MM.1S (cell line): Measurements from ENCODE around the gene SAGE1.
"Not testable (repeated sequence)": the region's sequence is repeated elsewhere in the genome, so short reads cannot be mapped to it uniquely, and the experiment has no call there.

Experiments
- DNase-seq: peaks from one replicate; pipeline ENCODE4 v3.0.0-alpha.2; 2015
- H2AFZ ChIP-seq: fragments of 300-600 bp; sonication (generic); 2 replicates; pipeline ENCODE4 v1.6.0; 2016; ENCODE audit warnings: antibody characterized with exemption, low read length
- H3F3A ChIP-seq: fragments of 300-600 bp; sonication (generic); 2 replicates; pipeline ENCODE4 v1.6.1; 2016; ENCODE audit warnings: mild to moderate bottlenecking, antibody characterized with exemption, low read length, moderate library complexity, mixed read lengths; ENCODE audit not compliant: insufficient read depth
- H3K27ac ChIP-seq: fragments of 300-600 bp; sonication (generic); 2 replicates; pipeline ENCODE4 v1.5.1; 2016; ENCODE audit warnings: mild to moderate bottlenecking, low read length
- H3K27me3 ChIP-seq: fragments of 300-600 bp; sonication (generic); replicated peaks from 2 replicates; pipeline ENCODE4 v1.6.0; 2016; ENCODE audit warnings: low read length; ENCODE audit not compliant: insufficient read depth
- H3K36me3 ChIP-seq: fragments of 300-600 bp; sonication (generic); replicated peaks from 2 replicates; pipeline ENCODE4 v1.6.1; 2016; ENCODE audit warnings: mild to moderate bottlenecking, low read length, mixed read lengths; ENCODE audit not compliant: insufficient read depth
- H3K4me1 ChIP-seq: fragments of 300-600 bp; sonication (generic); 2 replicates; pipeline ENCODE4 v1.6.1; 2016; ENCODE audit warnings: low read length, mixed read lengths
- H3K4me2 ChIP-seq: fragments of 300-600 bp; sonication (generic); 2 replicates; pipeline ENCODE4 v1.6.0; 2016; ENCODE audit warnings: low read depth, low read length
- H3K4me3 ChIP-seq: fragments of 300-600 bp; sonication (generic); 2 replicates; pipeline ENCODE4 v1.5.1; 2016; ENCODE audit warnings: low read length, mixed read lengths
- H3K79me2 ChIP-seq: fragments of 300-600 bp; sonication (generic); 2 replicates; pipeline ENCODE4 v1.6.1; 2016; ENCODE audit warnings: mixed run types, low read length, mixed read lengths
- H3K9ac ChIP-seq: fragments of 300-600 bp; sonication (generic); 2 replicates; pipeline ENCODE4 v1.6.1; 2016; ENCODE audit warnings: low read length, mixed read lengths
- H3K9me2 ChIP-seq: fragments of 300-600 bp; sonication (generic); replicated peaks from 2 replicates; pipeline ENCODE4 v1.6.1; 2016; ENCODE audit warnings: mild to moderate bottlenecking, low read length, mixed read lengths; ENCODE audit not compliant: insufficient read depth
- H3K9me3 ChIP-seq: fragments of 300-600 bp; sonication (generic); replicated peaks from 2 replicates; pipeline ENCODE4 v1.6.1; 2016; ENCODE audit warnings: mild to moderate bottlenecking, low read length, mixed read lengths; ENCODE audit not compliant: insufficient read depth
- H4K20me1 ChIP-seq: fragments of 300-600 bp; sonication (generic); 2 replicates; pipeline ENCODE4 v1.6.1; 2016; ENCODE audit warnings: mild to moderate bottlenecking, low read length, moderate library complexity, mixed read lengths; ENCODE audit not compliant: insufficient read depth
- EZH2 ChIP-seq: fragments of 300-600 bp; sonication (generic); optimal IDR thresholded peaks from 2 replicates; pipeline ENCODE3; 2017; ENCODE audit warnings: low read depth, mild to moderate bottlenecking, antibody characterized with exemption, low read length, mixed read lengths
- EZH2phosphoT487 ChIP-seq: fragments of 300-600 bp; sonication (generic); IDR thresholded peaks from 2 replicates; pipeline ENCODE4 v1.6.1; 2018; ENCODE audit warnings: antibody characterized with exemption, low read length
- TF ChIP-seq, protein P1 (sequence below): fragments of 300-600 bp; sonication (generic); IDR thresholded peaks from 2 replicates; pipeline ENCODE4 v1.5.1; 2016; ENCODE audit warnings: antibody characterized with exemption, low read length, mixed read lengths

Gene SAGE1

DNA sequence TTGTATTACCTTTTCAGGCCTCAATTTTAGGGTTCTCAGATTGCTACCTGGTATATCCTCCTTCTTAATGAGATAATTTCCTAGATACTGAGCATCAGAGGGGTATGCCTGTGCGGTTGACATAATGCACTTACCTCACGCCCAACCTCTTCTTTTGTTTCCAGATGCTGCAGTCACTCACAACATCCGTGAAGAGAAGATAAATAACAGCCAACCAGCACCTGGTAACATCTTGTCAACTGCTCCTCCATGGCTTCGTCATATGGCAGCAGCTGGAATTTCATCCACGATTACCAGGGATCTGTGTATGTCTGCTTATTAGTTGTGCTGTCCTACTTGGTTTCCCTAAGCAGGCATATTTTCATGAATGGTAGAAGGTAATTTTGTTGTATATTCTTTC lies 16.7 kb downstream of the SAGE1 start:
- Histone ChIP-seq H2AFZ (no peak overlapping the region), H3K79me2 (no peaks in the 10 kb centered on the region), H3F3A (no peaks in the 10 kb centered on the region), H4K20me1 (no peaks in the 10 kb centered on the region), H3K27me3 (no peaks in the 10 kb centered on the region), H3K36me3 (no peaks in the 10 kb centered on the region), H3K9me2 (no peaks in the 10 kb centered on the region), H3K27ac (no peak overlapping the region), H3K9ac (no peak overlapping the region), H3K4me1 (no peaks in the 10 kb centered on the region), H3K4me3 (no peak overlapping the region), H3K4me2 (no peak overlapping the region), H3K9me3 (no peaks in the 10 kb centered on the region)
- no peak for DNase-seq
- TF ChIP-seq, protein P1, sequence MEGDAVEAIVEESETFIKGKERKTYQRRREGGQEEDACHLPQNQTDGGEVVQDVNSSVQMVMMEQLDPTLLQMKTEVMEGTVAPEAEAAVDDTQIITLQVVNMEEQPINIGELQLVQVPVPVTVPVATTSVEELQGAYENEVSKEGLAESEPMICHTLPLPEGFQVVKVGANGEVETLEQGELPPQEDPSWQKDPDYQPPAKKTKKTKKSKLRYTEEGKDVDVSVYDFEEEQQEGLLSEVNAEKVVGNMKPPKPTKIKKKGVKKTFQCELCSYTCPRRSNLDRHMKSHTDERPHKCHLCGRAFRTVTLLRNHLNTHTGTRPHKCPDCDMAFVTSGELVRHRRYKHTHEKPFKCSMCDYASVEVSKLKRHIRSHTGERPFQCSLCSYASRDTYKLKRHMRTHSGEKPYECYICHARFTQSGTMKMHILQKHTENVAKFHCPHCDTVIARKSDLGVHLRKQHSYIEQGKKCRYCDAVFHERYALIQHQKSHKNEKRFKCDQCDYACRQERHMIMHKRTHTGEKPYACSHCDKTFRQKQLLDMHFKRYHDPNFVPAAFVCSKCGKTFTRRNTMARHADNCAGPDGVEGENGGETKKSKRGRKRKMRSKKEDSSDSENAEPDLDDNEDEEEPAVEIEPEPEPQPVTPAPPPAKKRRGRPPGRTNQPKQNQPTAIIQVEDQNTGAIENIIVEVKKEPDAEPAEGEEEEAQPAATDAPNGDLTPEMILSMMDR: no peak
- no peak for TF ChIP-seq EZH2
- no peak for TF ChIP-seq EZH2phosphoT487

DNA sequence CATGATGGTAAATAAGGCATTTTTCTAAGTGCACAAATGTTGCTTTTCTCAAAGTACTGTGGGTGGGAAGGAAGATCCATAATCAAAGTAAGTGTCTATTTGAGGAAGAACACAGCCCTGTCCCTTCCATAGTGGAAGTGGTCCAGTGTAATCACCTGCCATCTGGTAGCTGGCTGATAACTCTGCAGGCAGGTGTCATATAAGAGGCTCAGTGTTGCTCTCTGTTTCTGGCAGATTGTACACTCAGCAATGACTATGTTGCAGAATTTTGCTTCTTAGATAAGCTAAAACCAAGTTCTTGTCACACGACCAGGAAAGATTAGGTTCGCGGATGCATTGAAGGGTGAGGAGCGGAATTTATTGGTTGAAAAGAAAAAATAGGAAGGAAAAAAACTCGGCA lies 20.9 kb downstream of the SAGE1 start:
- H3K9me3 ChIP-seq: no peaks in the 10 kb centered on the region

GRCh38 chrX:135920516-135920915 lies 27.0 kb downstream of the SAGE1 start:
- not testable (repeated sequence) for H3K9me2 ChIP-seq, H3K27ac ChIP-seq, H3K9ac ChIP-seq, H4K20me1 ChIP-seq, H3K4me2 ChIP-seq, H3K4me3 ChIP-seq, H3K79me2 ChIP-seq, H3K36me3 ChIP-seq, H3K9me3 ChIP-seq, H3K4me1 ChIP-seq, DNase-seq, H3K27me3 ChIP-seq, H3F3A ChIP-seq, H2AFZ ChIP-seq

More for the DNA sequence above, 20.9 kb downstream of the SAGE1 start:
- Histone ChIP-seq H3F3A (no peaks in the 10 kb centered on the region), H3K27me3 (no peaks in the 10 kb centered on the region), H4K20me1 (no peaks in the 10 kb centered on the region), H3K9ac (no peak overlapping the region), H3K9me2 (no peaks in the 10 kb centered on the region), H2AFZ (no peak overlapping the region), H3K36me3 (no peaks in the 10 kb centered on the region), H3K79me2 (no peaks in the 10 kb centered on the region), H3K27ac (no peak overlapping the region), H3K4me2 (no peak overlapping the region), H3K4me3 (no peak overlapping the region), H3K4me1 (no peaks in the 10 kb centered on the region)
- TF ChIP-seq EZH2phosphoT487: no peak
- no peak for TF ChIP-seq EZH2
- TF ChIP-seq, protein P1: no peak
- DNase-seq: no peak

DNA sequence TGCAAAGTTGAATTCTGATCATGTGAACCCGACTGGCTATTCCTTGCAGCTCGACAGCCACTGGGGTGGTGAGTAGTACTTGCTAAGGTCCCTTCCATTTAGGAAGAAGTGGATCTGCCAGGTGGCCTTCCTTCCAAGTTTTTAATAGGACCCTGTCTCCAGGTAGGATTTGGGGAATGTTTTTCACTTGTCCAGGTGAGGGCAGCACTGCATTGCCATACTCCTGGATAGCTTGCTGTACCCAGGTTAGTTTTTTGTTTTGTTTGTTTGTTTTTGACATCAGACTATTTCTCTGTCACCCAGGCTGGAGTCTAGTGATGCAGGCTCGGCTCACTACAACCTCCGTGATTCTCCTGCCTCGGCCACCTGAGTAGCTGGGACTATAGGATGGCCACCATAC lies 29.8 kb downstream of the SAGE1 start:
- no peak for DNase-seq
- H3K36me3 ChIP-seq: no peaks in the 10 kb centered on the region
- H3K9ac ChIP-seq: no peak overlapping the region
- no peaks in the 10 kb centered on the region for H3K27me3 ChIP-seq
- H3K79me2 ChIP-seq: no peaks in the 10 kb centered on the region
- no peaks in the 10 kb centered on the region for H3K9me3 ChIP-seq
- no peak overlapping the region for H3K27ac ChIP-seq
- no peak overlapping the region for H2AFZ ChIP-seq
- TF ChIP-seq EZH2phosphoT487 (no peak), EZH2 (no peak)
- TF ChIP-seq, protein P1: peak; percentile 39
- H3K4me2 ChIP-seq: no peak overlapping the region
- no peaks in the 10 kb centered on the region for H3K4me1 ChIP-seq
- no peaks in the 10 kb centered on the region for H4K20me1 ChIP-seq
- no peaks in the 10 kb centered on the region for H3F3A ChIP-seq
- H3K4me3 ChIP-seq: no peak overlapping the region
- H3K9me2 ChIP-seq: no peaks in the 10 kb centered on the region
